ENCODE data around the gene SLC50A1. TPM values are rescaled to one million over a fixed set of nuclear protein-coding genes. Genes with fewer than 3 reads are reported as not detected.
A peak's percentile ranks its signal among the peaks of the same experiment; 100 is the strongest.
"Not testable (repeated sequence)": the region's sequence is repeated elsewhere in the genome, so short reads cannot be mapped to it uniquely, and the experiment has no call there.

The SLC50A1 gene
- total and polyA plus RNA-seq, 2 donors: 19.5 to 31.7 TPM

DNA sequence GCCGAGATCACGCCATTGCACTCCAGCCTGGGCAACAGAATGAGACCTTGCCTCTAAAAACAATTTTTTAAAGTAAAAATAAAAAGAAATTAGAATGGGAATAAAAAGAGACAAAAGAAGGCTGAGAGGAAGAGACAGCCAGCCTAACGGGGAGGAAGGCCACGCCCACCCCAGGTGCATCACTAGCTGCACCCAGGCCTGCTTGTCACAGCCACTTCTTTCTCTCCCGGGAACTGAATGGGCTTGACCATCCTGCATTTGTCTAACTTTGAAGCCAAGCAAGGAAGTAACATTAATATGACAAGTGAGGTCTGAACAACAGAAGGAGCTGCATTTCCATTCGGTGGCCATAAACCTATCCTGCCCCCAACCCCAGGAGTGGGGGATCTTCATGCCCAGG, 28.8 kb upstream of the SLC50A1 start:
- no peaks in the 10 kb centered on the region for H3K36me3 ChIP-seq (ENCODE audit: insufficient read depth)
- WGBS: 68% methylated on average over 6 of the region's 6 CpGs
- no peak for DNase-seq (ENCODE audit: extremely low spot score)
- no peak overlapping the region for H3K27ac ChIP-seq (ENCODE audit: low read depth)
- no peaks in the 10 kb centered on the region for H3K4me1 ChIP-seq (ENCODE audit: insufficient read depth)
- no peak overlapping the region for H3K4me3 ChIP-seq (ENCODE audit: low read depth, low read length)

DNA sequence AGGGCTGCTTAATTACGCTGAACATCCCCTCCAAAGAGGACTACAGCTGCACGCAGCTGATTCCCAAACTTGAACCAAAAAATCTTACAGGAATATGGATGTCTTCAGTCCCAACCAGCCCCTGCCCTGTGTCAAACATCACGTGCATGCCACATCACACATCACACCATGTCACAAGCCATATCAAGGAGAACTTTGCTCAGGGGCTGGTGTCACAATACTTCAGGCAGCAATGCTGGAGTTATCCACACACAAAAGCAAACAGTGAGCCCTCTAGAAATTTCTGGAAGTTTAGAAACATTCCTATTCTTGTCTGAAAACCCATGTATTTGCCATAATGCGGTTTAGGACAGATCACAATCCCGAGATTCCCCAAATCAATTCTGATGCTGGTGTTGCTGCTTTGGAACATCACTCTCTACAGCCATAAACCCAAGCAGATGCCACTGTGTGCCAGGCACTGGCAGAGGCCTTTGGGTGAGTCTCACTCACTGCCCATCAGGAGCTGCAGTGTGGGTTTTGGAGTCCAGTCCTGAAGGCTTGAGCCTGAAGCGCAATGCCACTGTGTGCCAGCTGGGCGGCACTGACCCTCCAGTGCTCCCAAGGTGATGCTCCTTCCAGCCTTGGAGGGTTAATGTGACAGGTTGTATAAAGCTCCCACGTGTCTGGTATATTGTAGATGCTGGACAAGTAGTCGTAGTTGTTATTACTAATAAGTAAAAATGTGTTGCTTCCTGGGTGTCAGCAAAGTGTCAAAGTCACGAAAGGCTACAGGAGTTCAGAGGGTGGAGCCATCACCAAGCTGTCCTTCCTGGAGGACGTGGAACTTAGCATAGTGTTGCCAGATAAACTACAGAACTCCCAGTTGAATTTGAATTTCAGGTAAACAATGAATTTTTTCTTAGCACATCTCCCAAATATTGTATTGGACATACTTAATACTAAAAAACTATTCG, 28.1 kb upstream of the SLC50A1 start:
- WGBS: 72% methylated on average over 12 of the region's 12 CpGs
- Histone ChIP-seq H3K4me3 (ENCODE audit: low read depth, low read length) (no peak overlapping the region), H3K36me3 (ENCODE audit: insufficient read depth) (no peaks in the 10 kb centered on the region), H3K4me1 (ENCODE audit: insufficient read depth) (no peaks in the 10 kb centered on the region), H3K27ac (ENCODE audit: low read depth) (no peak overlapping the region)
- no peak for DNase-seq (ENCODE audit: extremely low spot score)

DNA sequence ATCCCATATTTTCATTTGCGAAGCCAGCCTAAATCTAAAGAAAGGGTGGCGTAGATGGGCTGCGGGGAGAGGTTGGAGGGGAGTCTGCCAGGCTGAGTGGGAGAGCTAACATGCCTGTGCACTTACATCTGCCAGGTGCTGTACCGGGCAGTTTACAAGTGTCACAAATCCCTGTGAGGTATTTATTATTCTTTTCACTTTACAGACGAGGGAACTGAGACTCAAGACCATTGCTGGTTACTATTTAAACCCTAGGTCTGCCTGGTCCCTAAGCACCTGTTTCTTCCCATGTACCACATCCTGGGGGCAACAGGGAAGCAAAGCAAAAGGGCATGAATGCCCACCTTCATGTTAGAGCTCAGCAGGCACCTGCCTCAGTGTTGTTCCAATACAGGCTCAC, 27.4 kb upstream of the SLC50A1 start:
- 72% methylated on average over 5 of the region's 5 CpGs for WGBS
- Histone ChIP-seq H3K27ac (ENCODE audit: low read depth) (no peak overlapping the region), H3K4me1 (ENCODE audit: insufficient read depth) (no peaks in the 10 kb centered on the region), H3K4me3 (ENCODE audit: low read depth, low read length) (no peak overlapping the region), H3K36me3 (ENCODE audit: insufficient read depth) (no peaks in the 10 kb centered on the region)
- no peak for DNase-seq (ENCODE audit: extremely low spot score)

DNA sequence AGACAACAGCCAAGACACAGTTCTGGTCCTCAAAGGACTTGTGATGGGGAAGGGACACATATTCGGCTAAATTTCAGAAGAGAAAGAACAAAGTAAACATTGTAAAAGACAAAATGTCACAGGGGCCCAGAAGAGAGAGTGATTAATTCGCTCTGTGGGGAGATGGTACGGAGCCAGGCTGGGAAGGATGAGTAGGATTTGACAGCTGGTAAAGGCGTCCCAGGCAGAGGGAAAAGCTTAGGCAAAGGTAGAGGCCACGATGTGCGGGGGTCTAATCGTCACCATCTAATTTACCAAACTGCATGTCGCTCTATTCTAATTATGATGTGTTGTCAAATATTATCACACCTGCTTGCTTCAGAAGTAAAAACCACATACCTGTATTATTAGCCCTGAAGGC, 25.3 kb upstream of the SLC50A1 start:
- no peak for DNase-seq (ENCODE audit: extremely low spot score)
- no peak overlapping the region for H3K27ac ChIP-seq (ENCODE audit: low read depth)
- H3K36me3 ChIP-seq (ENCODE audit: insufficient read depth): no peaks in the 10 kb centered on the region
- no peak overlapping the region for H3K4me3 ChIP-seq (ENCODE audit: low read depth, low read length)
- H3K4me1 ChIP-seq (ENCODE audit: insufficient read depth): no peaks in the 10 kb centered on the region
- 60% methylated on average over 8 of the region's 8 CpGs for WGBS

DNA sequence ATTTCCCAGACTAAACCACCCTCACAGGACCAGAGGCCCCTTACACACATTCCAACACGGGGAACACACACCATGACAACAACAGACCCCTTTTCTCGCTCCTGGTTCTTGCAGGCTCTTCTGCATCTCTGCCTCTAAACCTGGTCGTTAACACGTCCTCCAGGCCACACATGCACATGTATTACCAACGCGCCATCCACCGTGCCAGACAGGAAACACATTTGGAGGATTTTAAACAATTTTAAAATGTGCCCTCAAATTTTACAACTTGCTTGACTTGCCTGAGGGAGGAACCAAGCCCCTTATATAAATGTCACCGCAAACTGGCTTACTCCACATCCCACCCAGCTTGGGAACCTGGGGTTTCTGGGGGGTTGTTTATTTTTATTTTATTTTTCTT, 24.8 kb upstream of the SLC50A1 start:
- no peaks in the 10 kb centered on the region for H3K36me3 ChIP-seq (ENCODE audit: insufficient read depth)
- no peak overlapping the region for H3K4me3 ChIP-seq (ENCODE audit: low read depth, low read length)
- WGBS: 53% methylated on average over 8 of the region's 8 CpGs
- no peak for DNase-seq (ENCODE audit: extremely low spot score)
- H3K27ac ChIP-seq (ENCODE audit: low read depth): no peak overlapping the region
- no peaks in the 10 kb centered on the region for H3K4me1 ChIP-seq (ENCODE audit: insufficient read depth)

DNA sequence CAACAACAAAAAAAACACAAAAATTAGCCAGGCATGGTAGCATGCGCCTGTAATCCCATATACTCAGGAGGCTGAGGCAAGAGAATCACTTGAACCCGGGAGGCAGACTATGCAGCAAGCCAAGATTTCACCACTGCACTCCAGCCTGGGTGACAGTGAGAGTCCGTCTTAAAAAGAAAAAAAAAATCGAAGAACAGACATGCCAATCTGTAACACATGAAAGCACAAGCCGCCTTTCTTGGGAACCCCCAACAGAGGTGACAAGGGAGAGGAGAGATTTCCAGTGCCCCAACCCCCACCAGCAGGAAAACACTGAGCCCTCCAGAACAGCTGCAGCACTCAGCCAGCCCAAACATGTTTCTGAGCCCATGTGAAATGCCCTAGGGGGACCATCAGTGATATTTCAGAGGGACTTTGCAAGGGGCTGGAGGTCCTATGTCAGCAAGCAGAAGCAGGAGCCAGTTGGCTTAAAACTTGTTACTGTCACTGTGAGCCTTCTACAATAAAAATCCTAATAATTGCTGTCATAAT, 22.1 kb upstream of the SLC50A1 start:
- no peaks in the 10 kb centered on the region for H3K4me1 ChIP-seq (ENCODE audit: insufficient read depth)
- H3K36me3 ChIP-seq (ENCODE audit: insufficient read depth): no peaks in the 10 kb centered on the region
- no peak overlapping the region for H3K4me3 ChIP-seq (ENCODE audit: low read depth, low read length)
- 69% methylated on average over 5 of the region's 5 CpGs for WGBS
- H3K27ac ChIP-seq (ENCODE audit: low read depth): no peak overlapping the region
- no peak for DNase-seq (ENCODE audit: extremely low spot score)

DNA sequence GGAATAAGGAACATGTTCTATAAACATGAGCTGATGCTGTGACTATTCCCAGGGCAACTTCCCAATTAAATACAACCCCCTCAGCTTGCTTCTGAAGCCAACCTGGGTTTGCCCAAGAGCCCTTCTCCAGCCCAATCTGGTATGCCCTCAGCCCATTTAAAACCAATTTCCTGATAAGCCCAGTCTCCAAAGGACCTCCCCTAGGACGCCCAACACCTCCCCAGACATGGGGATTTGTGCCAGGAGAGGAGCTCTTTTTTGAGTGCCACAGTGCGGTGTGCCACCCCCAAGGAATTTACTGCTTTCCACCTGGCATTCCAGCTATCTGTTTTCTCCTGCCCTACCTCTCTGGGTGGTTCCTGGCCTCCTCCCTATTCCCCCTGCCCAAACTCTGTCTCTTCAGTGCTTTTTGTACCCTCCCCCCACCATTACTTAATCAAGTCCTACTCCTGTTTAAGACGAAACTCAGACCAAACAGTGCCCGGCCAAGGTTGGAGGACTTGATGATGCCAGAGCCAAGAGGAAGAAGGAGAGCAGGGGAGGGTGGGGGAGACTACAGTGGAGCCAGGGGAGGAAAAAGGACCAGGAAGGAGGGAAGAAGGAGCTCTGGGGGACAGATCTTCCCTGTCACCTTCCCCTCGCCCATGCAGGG, 19.4 kb upstream of the SLC50A1 start:
- 68% methylated on average over 5 of the region's 5 CpGs for WGBS
- H3K27ac ChIP-seq (ENCODE audit: low read depth): no peak overlapping the region
- H3K4me1 ChIP-seq (ENCODE audit: insufficient read depth): no peaks in the 10 kb centered on the region
- no peaks in the 10 kb centered on the region for H3K36me3 ChIP-seq (ENCODE audit: insufficient read depth)
- H3K4me3 ChIP-seq (ENCODE audit: low read depth, low read length): no peak overlapping the region
- no peak for DNase-seq (ENCODE audit: extremely low spot score)

DNA sequence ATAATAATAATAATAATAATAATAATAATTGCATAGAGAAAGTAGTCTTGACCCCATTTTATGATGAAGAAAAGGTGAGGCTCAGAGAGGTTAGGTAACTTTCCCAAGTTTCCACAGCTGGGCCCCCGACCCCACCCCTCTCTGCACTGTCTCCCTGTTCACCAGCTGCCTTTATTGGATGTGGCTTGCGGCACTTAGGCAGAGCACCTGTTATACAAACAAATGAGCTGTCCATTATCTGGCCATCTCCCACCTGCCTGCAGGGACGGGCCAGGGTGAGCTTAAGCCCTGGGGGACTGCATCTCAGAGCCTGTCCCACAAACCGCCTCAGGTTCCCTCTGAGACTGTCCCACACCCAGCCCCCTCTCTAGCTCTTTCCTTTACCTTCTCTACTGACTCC, 18.0 kb upstream of the SLC50A1 start:
- Histone ChIP-seq H3K36me3 (ENCODE audit: insufficient read depth) (no peaks in the 10 kb centered on the region), H3K27ac (ENCODE audit: low read depth) (no peak overlapping the region), H3K4me3 (ENCODE audit: low read depth, low read length) (no peak overlapping the region), H3K4me1 (ENCODE audit: insufficient read depth) (no peaks in the 10 kb centered on the region)
- no peak for DNase-seq (ENCODE audit: extremely low spot score)
- 51% methylated on average over 4 of the region's 4 CpGs for WGBS

DNA sequence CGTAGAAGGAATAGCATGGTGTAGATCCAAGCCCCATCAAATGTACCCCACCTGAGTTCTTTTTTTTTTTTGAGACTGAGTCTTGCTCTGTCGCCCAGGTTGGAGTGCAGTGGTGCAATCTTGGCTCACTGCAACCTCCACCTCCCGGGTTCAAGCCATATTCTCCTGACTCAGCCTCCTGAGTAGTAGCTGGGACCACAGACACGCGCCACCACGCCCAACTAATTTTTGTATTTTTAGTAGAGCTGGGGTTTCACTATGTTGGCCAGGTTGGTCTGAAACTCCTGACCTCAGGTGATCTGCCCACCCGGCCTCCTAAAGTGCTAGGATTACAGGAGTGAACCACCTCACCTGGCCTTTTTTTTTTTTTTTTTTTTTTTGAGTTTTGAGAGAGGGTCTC, 17.6 kb upstream of the SLC50A1 start:
- not testable (repeated sequence) for H3K27ac ChIP-seq (ENCODE audit: low read depth)

DNA sequence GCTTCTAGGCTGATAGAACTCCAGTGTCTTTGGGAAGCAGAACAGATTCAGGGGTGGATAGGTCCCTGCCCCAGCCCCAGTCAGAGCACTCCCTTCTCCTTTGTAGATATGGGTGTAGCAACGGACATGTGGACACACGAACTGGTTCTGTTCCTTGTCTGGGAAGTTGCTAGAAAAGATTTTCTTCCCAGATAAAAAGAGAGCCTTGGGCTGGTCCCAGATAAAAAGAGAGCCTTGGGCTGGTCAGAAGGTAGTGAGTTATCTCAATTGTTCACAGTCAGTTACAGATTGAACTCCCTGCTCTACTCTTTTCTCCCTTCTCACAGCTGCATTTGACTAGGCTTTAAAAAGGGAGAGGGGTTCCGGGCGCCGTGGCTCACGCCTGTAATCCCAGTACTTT, 15.4 kb upstream of the SLC50A1 start:
- WGBS: 53% methylated on average over 6 of the region's 6 CpGs
- Histone ChIP-seq H3K4me1 (ENCODE audit: insufficient read depth) (no peaks in the 10 kb centered on the region), H3K4me3 (ENCODE audit: low read depth, low read length) (no peak overlapping the region), H3K27ac (ENCODE audit: low read depth) (peak overlapping the region; percentile 35), H3K36me3 (ENCODE audit: insufficient read depth) (no peaks in the 10 kb centered on the region)
- no peak for DNase-seq (ENCODE audit: extremely low spot score)

More for the DNA sequence above, 17.6 kb upstream of the SLC50A1 start:
- not testable (repeated sequence) for H3K36me3 ChIP-seq (ENCODE audit: insufficient read depth); H3K4me3 ChIP-seq (ENCODE audit: low read depth, low read length); DNase-seq (ENCODE audit: extremely low spot score); H3K4me1 ChIP-seq (ENCODE audit: insufficient read depth)
- 86% methylated on average over 7 of the region's 7 CpGs for WGBS

DNA sequence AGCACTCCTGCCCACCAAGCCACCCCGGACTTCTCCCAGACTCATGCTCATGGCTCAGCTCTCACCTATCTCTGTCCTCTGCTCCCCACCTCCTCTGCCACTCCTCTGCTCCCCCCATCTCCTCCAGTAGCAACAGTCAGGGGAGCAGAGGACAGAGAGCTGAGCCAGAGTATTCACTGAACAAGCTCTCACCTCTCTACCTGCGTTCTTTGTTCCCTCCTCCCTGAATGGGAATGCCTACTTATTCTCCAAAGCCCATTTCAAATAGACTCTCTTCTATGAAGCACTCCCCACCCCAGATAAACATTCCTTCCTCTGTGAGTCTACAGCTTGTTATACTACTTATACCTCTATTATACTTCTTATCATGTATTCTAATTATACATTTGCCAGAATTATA, 14.4 kb upstream of the SLC50A1 start:
- no peak overlapping the region for H3K27ac ChIP-seq (ENCODE audit: low read depth)
- H3K4me3 ChIP-seq (ENCODE audit: low read depth, low read length): no peak overlapping the region
- no peak for DNase-seq (ENCODE audit: extremely low spot score)
- WGBS: 83% methylated on average over 2 of the region's 2 CpGs
- no peaks in the 10 kb centered on the region for H3K36me3 ChIP-seq (ENCODE audit: insufficient read depth)
- H3K4me1 ChIP-seq (ENCODE audit: insufficient read depth): no peaks in the 10 kb centered on the region

DNA sequence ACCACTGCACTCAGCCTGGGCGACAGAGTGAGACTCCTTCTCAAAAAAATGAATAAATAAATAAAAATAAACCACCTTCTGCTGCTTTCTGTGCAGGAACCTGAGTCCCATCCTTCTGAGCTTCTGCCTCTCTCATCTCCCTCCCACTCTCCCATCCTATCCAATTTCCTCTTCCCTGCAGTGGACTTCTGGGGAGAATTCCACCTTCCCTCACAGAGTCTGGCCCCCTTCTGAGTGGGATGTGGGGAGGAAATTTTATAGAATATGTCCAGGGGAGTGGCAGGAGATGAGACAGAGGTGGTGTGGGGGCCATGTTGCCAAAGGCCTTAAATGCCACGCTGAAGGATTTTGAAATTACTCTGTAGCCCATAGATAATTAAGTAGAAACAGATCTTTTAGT, 13.3 kb upstream of the SLC50A1 start:
- H3K36me3 ChIP-seq (ENCODE audit: insufficient read depth): no peaks in the 10 kb centered on the region
- no peak overlapping the region for H3K27ac ChIP-seq (ENCODE audit: low read depth)
- 83% methylated on average over 2 of the region's 2 CpGs for WGBS
- DNase-seq (ENCODE audit: extremely low spot score): no peak
- H3K4me1 ChIP-seq (ENCODE audit: insufficient read depth): no peaks in the 10 kb centered on the region
- no peak overlapping the region for H3K4me3 ChIP-seq (ENCODE audit: low read depth, low read length)

DNA sequence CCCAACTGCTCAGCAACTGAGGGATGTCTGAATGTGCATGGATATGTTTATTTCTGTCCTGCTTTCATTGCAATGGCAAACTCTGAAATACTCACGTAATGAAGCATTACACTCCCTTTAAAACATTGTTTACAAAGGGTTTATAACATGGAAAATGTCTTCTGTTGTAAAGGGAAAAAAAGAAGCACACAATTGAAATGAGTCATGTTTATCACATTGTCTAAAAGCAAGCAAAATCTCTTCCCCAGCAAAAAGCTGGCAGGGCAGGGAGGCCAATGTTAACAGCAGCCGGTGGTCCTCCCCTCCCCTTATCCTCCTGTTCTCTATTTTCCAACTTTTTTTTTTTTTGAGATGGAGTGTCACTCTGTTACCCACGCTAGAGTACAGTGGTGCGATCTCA, 11.9 kb upstream of the SLC50A1 start:
- H3K36me3 ChIP-seq (ENCODE audit: insufficient read depth): no peaks in the 10 kb centered on the region
- H3K4me3 ChIP-seq (ENCODE audit: low read depth, low read length): no peak overlapping the region
- 53% methylated on average over 4 of the region's 4 CpGs for WGBS
- no peak for DNase-seq (ENCODE audit: extremely low spot score)
- H3K27ac ChIP-seq (ENCODE audit: low read depth): no peak overlapping the region
- H3K4me1 ChIP-seq (ENCODE audit: insufficient read depth): no peaks in the 10 kb centered on the region

All from urinary bladder (tissue), 4 donors.